ENCODE results near the gene SPAG8.
A peak's percentile ranks its signal among the peaks of the same experiment; 100 is the strongest.

Gene SPAG8

GRCh38 chr9:35806101-35806500 is 6.0 kb downstream of the SPAG8 start:
- no peak for DNase-seq

GRCh38 chr9:35801328-35802128 is 10.5 kb downstream of the SPAG8 start:
- no peak for DNase-seq

GRCh38 chr9:35800530-35800929 is 11.5 kb downstream of the SPAG8 start:
- DNase-seq = no peak

- no peak for DNase-seq
Observed at GRCh38 chr9:35798658-35799374, 13.2 kb downstream of the SPAG8 start.

GRCh38 chr9:35797311-35798109 is 14.6 kb downstream of the SPAG8 start:
- DNase-seq = no peak

GRCh38 chr9:35795695-35796094 is 16.4 kb downstream of the SPAG8 start:
- no peak for DNase-seq

GRCh38 chr9:35793461-35793860 is 18.6 kb downstream of the SPAG8 start:
- DNase-seq = no peak

- DNase-seq = no peak
Observed at GRCh38 chr9:35792826-35793225, 19.2 kb downstream of the SPAG8 start.

GRCh38 chr9:35792024-35792813 is 19.8 kb downstream of the SPAG8 start:
- no peak for DNase-seq

GRCh38 chr9:35791297-35791921 is 20.7 kb downstream of the SPAG8 start, which contains the start of gene NPR2:
Gene NPR2 (plus strand): TSS chr9:35791591. CDS start chr9:35792409, 818 bp downstream.
- DNase-seq = no peak

- DNase-seq = peak; percentile 51
Observed at GRCh38 chr9:35790385-35791296, 21.4 kb downstream of the SPAG8 start.

- DNase-seq = no peak
Observed at GRCh38 chr9:35790025-35790384, 22.1 kb downstream of the SPAG8 start.

- no peak for DNase-seq
Observed at GRCh38 chr9:35789541-35789940, 22.5 kb downstream of the SPAG8 start.

- no peak for DNase-seq
Observed at GRCh38 chr9:35783418-35783817, 28.6 kb downstream of the SPAG8 start.

- DNase-seq = no peak
Observed at GRCh38 chr9:35781066-35781465, 31.0 kb downstream of the SPAG8 start.

GRCh38 chr9:35778496-35778895 is 33.6 kb downstream of the SPAG8 start:
- no peak for DNase-seq

GRCh38 chr9:35776018-35776417 is 36.0 kb downstream of the SPAG8 start:
- peak; percentile 28 for DNase-seq

GRCh38 chr9:35774907-35775635 is 37.0 kb downstream of the SPAG8 start:
- DNase-seq = no peak

GRCh38 chr9:35771943-35772342 is 40.1 kb downstream of the SPAG8 start:
- DNase-seq = no peak

- no peak for DNase-seq
Observed at GRCh38 chr9:35771534-35771933, 40.5 kb downstream of the SPAG8 start.
